K562 (cell line): ENCODE measurements around the gene NECAB3. TPM values are rescaled to one million over a fixed set of nuclear protein-coding genes. Genes with fewer than 3 reads are reported as not detected.
A peak's percentile ranks its signal among the peaks of the same experiment; 100 is the strongest.

Experiments
- ATAC-seq: fragments of 200-7000 bp; cut with Tn5 transposase; 3 replicates; pipeline ENCODE4 v1.9.1; 2020; ENCODE audit warnings: moderate library complexity
- BruUV-seq: library from RNA; stranded (reverse); fragments of 400-500 nt; replicated peaks from 2 replicates; lab custom pipeline; 2021; lab: Mats Ljungman, UMichigan
- CTCF ChIA-PET: fragments of 300-600 bp; formaldehyde crosslinking; extraction: SDS; loops from one replicate; lab custom pipeline; 2021; ENCODE audit warnings: low intra/inter-chr PET ratio; lab: Yijun Ruan, JAX
- POLR2A ChIA-PET: fragments of 300-600, 350-650 bp; sonication (Branson Sonifier 250); formaldehyde crosslinking; extraction: SDS; loops from one replicate; lab custom pipeline; 2021; ENCODE audit warnings: antibody characterized with exemption, inconsistent platforms; lab: Yijun Ruan, JAX
- DNase-seq, 4 experiments: peaks; one replicate each; pipeline versions ENCODE4 v3.0.0 to v3.0.0-alpha.2; 2011 to 2018; ENCODE audit warnings: low spot score in 3 of 4, mixed read lengths in 3 of 4; ENCODE audit errors: extremely low read depth in 1 of 4
- FAIRE-seq: peaks from 2 replicates; lab custom pipeline; 2011; peaks lifted over from hg19 to GRCh38; lab: Jason Lieb, UNC
- H2AFZ ChIP-seq: 2 replicates; pipeline ENCODE4 v1.6.0; 2011; ENCODE audit warnings: low read depth, low read length, control low read depth, inconsistent platforms
- H3K27ac ChIP-seq: fragments of 200-600 bp; 3 replicates; pipeline ENCODE4 v1.8.0; 2011; ENCODE audit warnings: low read depth, mild to moderate bottlenecking, control low read depth, inconsistent platforms, low read length, moderate library complexity, mixed read lengths; ENCODE audit errors: extremely low read depth
- H3K27me3 ChIP-seq, 2 experiments: fragments of 300-600 bp in 1 of 2; 2 replicates in 1 of 2; 3 replicates in 1 of 2; pipeline versions ENCODE4 v1.6.0 to v1.8.0; 2011; ENCODE audit warnings: inconsistent platforms in 2 of 2, low read length in 2 of 2, mild to moderate bottlenecking in 1 of 2, mixed read lengths in 1 of 2, moderate library complexity in 1 of 2; ENCODE audit not compliant: control insufficient read depth in 2 of 2, insufficient read depth in 2 of 2
- H3K36me3 ChIP-seq: fragments of 300-600 bp; 3 replicates; pipeline ENCODE4 v1.8.0; 2011; ENCODE audit warnings: mild to moderate bottlenecking, low read length, inconsistent platforms; ENCODE audit not compliant: control insufficient read depth, insufficient read depth
- H3K4me1 ChIP-seq, 2 experiments: fragments of 200-600 bp in 1 of 2; replicated peaks in 1 of 2; 2 replicates in 1 of 2; 3 replicates in 1 of 2; pipeline versions ENCODE4 v1.5.1 to v1.8.0; 2011; ENCODE audit warnings: inconsistent platforms in 2 of 2, low read length in 2 of 2, mild to moderate bottlenecking in 1 of 2, mixed read lengths in 1 of 2, moderate library complexity in 1 of 2; ENCODE audit not compliant: control insufficient read depth in 2 of 2, insufficient read depth in 2 of 2
- H3K4me2 ChIP-seq: 2 replicates; pipeline ENCODE4 v1.6.1; 2011; ENCODE audit warnings: low read length, control low read depth, inconsistent platforms, mixed read lengths; ENCODE audit not compliant: insufficient read depth
- H3K4me3 ChIP-seq: fragments of 200-600 bp; sonication (generic), shearing (Covaris generic); 2 replicates; pipeline ENCODE4 v1.5.1; 2016; ENCODE audit warnings: control low read depth, inconsistent platforms
- H3K79me2 ChIP-seq: fragments of 200-600 bp; 3 replicates; pipeline ENCODE4 v1.8.0; 2011; ENCODE audit warnings: low read length, inconsistent platforms; ENCODE audit not compliant: control insufficient read depth, insufficient read depth
- H3K9ac ChIP-seq, 2 experiments: 2 replicates each; pipeline versions ENCODE4 v1.6.0 to v1.6.1; 2011; ENCODE audit warnings: low read depth in 2 of 2, low read length in 2 of 2, control low read depth in 1 of 2, inconsistent platforms in 1 of 2, mild to moderate bottlenecking in 1 of 2, mixed read lengths in 1 of 2; ENCODE audit not compliant: insufficient read depth in 1 of 2
- H3K9me1 ChIP-seq: one replicate; pipeline ENCODE4 v1.6.0; 2011; ENCODE audit warnings: inconsistent platforms, mild to moderate bottlenecking, low read length, moderate library complexity; ENCODE audit not compliant: control insufficient read depth, insufficient read depth
- H3K9me3 ChIP-seq: replicated peaks from 2 replicates; pipeline ENCODE4 v1.5.1; 2011; ENCODE audit warnings: low read depth, low read length, inconsistent platforms; ENCODE audit not compliant: control insufficient read depth, insufficient read depth
- H4K20me1 ChIP-seq: replicated peaks from 2 replicates; pipeline ENCODE4 v1.6.1; 2011; ENCODE audit warnings: low read length, inconsistent platforms, mixed read lengths; ENCODE audit not compliant: control insufficient read depth, insufficient read depth
- BRF1 ChIP-seq: IDR thresholded peaks from 3 replicates; pipeline ENCODE4 v1.6.1; 2011; ENCODE audit warnings: borderline replicate concordance, mild to moderate bottlenecking; ENCODE audit not compliant: insufficient read length; ENCODE audit errors: extremely low read depth
- CEBPG ChIP-seq, 3 experiments: fragments of 200-800 bp in 1 of 3; sonication (Bioruptor generic) in 1 of 3; sonication (generic) in 1 of 3; formaldehyde crosslinking in 1 of 3; IDR thresholded peaks in 2 of 3; conservative IDR thresholded peaks in 1 of 3; 2 replicates each; pipeline versions ENCODE4 v1.6.1 to v1.8.0; 2016 to 2022; ENCODE audit warnings: missing compliant biosample characterization in 2 of 3, missing genetic modification characterization in 2 of 3, mild to moderate bottlenecking in 1 of 3, missing genetic modification reagents in 1 of 3
- FOXJ2 ChIP-seq: fragments of 200-800 bp; sonication (Bioruptor generic); IDR thresholded peaks from 2 replicates; pipeline ENCODE4 v1.6.1; 2016; ENCODE audit warnings: missing genetic modification characterization, missing compliant biosample characterization
- FOXK1 ChIP-seq: sonication (generic); formaldehyde crosslinking; IDR thresholded peaks from 2 replicates; pipeline ENCODE4 v1.8.0; 2022; ENCODE audit warnings: missing genetic modification reagents, mild to moderate bottlenecking, borderline replicate concordance
- FOXK2 ChIP-seq, 2 experiments: fragments of 450-650 bp; IDR thresholded peaks in 1 of 2; conservative IDR thresholded peaks in 1 of 2; 2 replicates each; pipeline ENCODE4 v1.6.1; 2016; ENCODE audit warnings: low read depth in 2 of 2, mild to moderate bottlenecking in 1 of 2
- GATAD2A ChIP-seq: fragments of 450-650 bp; IDR thresholded peaks from 2 replicates; pipeline ENCODE4 v1.6.1; 2017
- HDAC2 ChIP-seq: fragments of 450-650 bp; IDR thresholded peaks from 2 replicates; pipeline ENCODE4 v1.6.1; 2016; ENCODE audit warnings: mild to moderate bottlenecking
- KLF13 ChIP-seq: fragments of 450-650 bp; IDR thresholded peaks from 2 replicates; pipeline ENCODE4 v1.6.1; 2016; ENCODE audit warnings: missing genetic modification characterization, low read depth, mild to moderate bottlenecking, missing compliant biosample characterization, moderate library complexity, borderline replicate concordance
- MEF2D ChIP-seq: conservative IDR thresholded peaks from 2 replicates; pipeline ENCODE4 v1.6.1; 2016; ENCODE audit warnings: low read depth, missing genetic modification characterization, missing compliant biosample characterization
- NFIC ChIP-seq: fragments of 450-650 bp; IDR thresholded peaks from 2 replicates; pipeline ENCODE4 v1.6.1; 2017; ENCODE audit warnings: mild to moderate bottlenecking, inconsistent platforms
- RHOXF2B ChIP-seq: fragments of 250-450 bp; sonication (Bioruptor Pico); conservative IDR thresholded peaks from 2 replicates; pipeline ENCODE4 v1.5.1; 2021
- SMARCC2 ChIP-seq: fragments of 450-650 bp; IDR thresholded peaks from 2 replicates; pipeline ENCODE4 v1.6.1; 2017; ENCODE audit warnings: antibody characterized with exemption, moderate library complexity, mild to moderate bottlenecking, low read depth
- SREBF2 ChIP-seq: sonication (generic); formaldehyde crosslinking; IDR thresholded peaks from 2 replicates; pipeline ENCODE4 v1.4.0; 2020; ENCODE audit warnings: mild to moderate bottlenecking, missing genetic modification reagents
- TBL1XR1 ChIP-seq, 2 experiments: IDR thresholded peaks; 2 replicates each; pipeline ENCODE4 v1.6.1; 2012; ENCODE audit warnings: improper control_type of control experiment in 2 of 2, low read length in 2 of 2, mild to moderate bottlenecking in 1 of 2
- TRIM24 ChIP-seq, 2 experiments: fragments of 450-650 bp; IDR thresholded peaks; 2 replicates each; pipeline ENCODE4 v1.6.1; 2016
- ZMIZ1 ChIP-seq, 2 experiments: fragments of 150-350 bp in 1 of 2; IDR thresholded peaks; 2 replicates each; pipeline ENCODE4 v1.6.1; 2012 to 2016; ENCODE audit warnings: low read depth in 2 of 2, low read length in 2 of 2, mild to moderate bottlenecking in 1 of 2, moderate library complexity in 1 of 2
- ZNF586 ChIP-seq: fragments of 450-650 bp; formaldehyde crosslinking; conservative IDR thresholded peaks from 2 replicates; pipeline ENCODE4 v1.4.0; 2020; ENCODE audit warnings: mild to moderate bottlenecking, moderate library complexity
- WGBS: fragments of 100-300 bp; shearing (Covaris generic); methylation state at CpG from one replicate; pipeline ENCODE4 v1.1.6; 2016; ENCODE audit warnings: low coverage, mixed read lengths; ENCODE audit not compliant: insufficient coverage; ENCODE audit errors: missing lambda C conversion rate; 5-methylcytosine and 5-hydroxymethylcytosine counted together
- in situ Hi-C: fragments of 300-500 bp; cut with MboI; formaldehyde crosslinking; loops from 4 replicates; pipeline ENCODE4 v1.15.0; 2018; ENCODE audit warnings: inconsistent platforms, mixed read lengths
- intact Hi-C: fragments of 100-400 bp; cut with micrococcal nuclease; formaldehyde crosslinking; loops from 2 replicates; pipeline ENCODE4 v1.14.2; 2022
- polyA plus RNA-seq, 8 experiments: library from polyadenylated mRNA; depleted of rRNA in 4 of 8; stranded (reverse) in 5 of 8; unstranded in 3 of 8; fragments of >200 nt; fragmentation: Nextera tagmentation in 2 of 8; fragmentation: Illumina TruSeq in 1 of 8; extraction: Ambion mirVana in 2 of 8; extraction: Trizol in 1 of 8; gene quantifications; 2 replicates each; pipeline versions ENCODE4 v1.2.1 to v1.2.3, GENCODE V29; 2011 to 2014; ENCODE audit warnings: inconsistent platforms in 1 of 8, missing spikeins in 1 of 8
- total RNA-seq, 7 experiments: library from RNA; depleted of rRNA in 6 of 7; stranded (reverse); fragments of >200 nt in 6 of 7; fragmentation: Illumina TruSeq in 2 of 7; extraction: Trizol in 2 of 7; gene quantifications; 2 replicates each; pipeline versions ENCODE4 v1.2.1 to v1.2.3, GENCODE V29; 2011 to 2021; ENCODE audit warnings: low replicate concordance in 1 of 7
- TF ChIP-seq, protein P1 (sequence below): IDR thresholded peaks from 2 replicates; pipeline ENCODE4 v1.6.1; 2011; ENCODE audit not compliant: insufficient read length; ENCODE audit errors: extremely low read depth

The NECAB3 gene
- total and polyA plus RNA-seq, 9 of the 15 experiments (the other 6 are each of a cell fraction or from before 2014, with no cell fraction given) = 0.94 to 63.3 (median 31.5) TPM

DNA sequence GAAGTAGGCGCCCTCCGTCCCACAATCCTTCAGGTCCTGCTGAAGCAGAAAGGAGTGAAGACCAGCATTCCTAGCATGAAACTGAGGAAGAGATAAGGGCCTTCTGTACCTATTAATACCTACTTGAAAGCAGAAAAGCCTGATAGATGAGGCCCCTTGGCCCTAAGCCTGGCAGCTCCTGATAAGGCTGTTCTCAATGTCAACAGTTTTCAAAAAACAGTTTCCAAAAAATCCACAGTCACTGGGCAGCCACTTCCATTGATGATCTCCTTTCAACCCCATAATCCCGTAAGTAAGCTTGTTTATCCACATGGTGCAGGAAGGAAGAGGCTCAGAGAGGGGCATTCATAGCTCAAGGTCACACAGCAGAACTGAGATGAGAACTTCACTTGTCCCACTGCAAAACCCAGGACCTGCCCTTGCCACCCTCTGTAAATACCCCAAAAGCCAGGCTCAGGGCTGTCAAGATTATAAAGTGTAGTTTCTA, 14.8 kb upstream of the NECAB3 start:
- POLR2A ChIA-PET = interaction anchor here (1.1 to 1.3 kb wide), 2 partner anchors 17 to 71 kb away, joined by 3 read pairs; no protein-coding TSS in a partner anchor
- peak; percentile 85 for FAIRE-seq
- TF ChIP-seq SREBF2 (CRISPR knock-in tag) = no peak
- TF ChIP-seq GATAD2A = peak; percentile 86; the same call in 1 of the 2 replicates
- peak; percentile 95 for TF ChIP-seq HDAC2
- TF ChIP-seq BRF1 = no peak
- 0 out of 2 replicates have a peak, but pooled peaks have one; percentile 69 for TF ChIP-seq RHOXF2B
- TF ChIP-seq KLF13 = no peak
- TF ChIP-seq ZNF586 (CRISPR knock-in tag) = no peak
- peak; percentile 84 for TF ChIP-seq NFIC
- TF ChIP-seq FOXJ2 (tag) = 0 out of 2 replicates have a peak, but pooled peaks have one; percentile 50
- TF ChIP-seq MEF2D (tag) = peak; percentile 95
- no peak for TF ChIP-seq CEBPG (CRISPR knock-in tag; IDR thresholded peaks at IDR 0.05)
- TF ChIP-seq CEBPG (tag; conservative IDR thresholded peaks at IDR 0.05 in 1 of 2, IDR thresholded peaks at IDR 0.05 in 1 of 2) = no peak
- TF ChIP-seq SMARCC2 = peak; percentile 67; the same call in 1 of the 2 replicates
- 0 out of 4 replicates have a peak, but pooled peaks of 1 of the 2 experiments have one; percentile 38 for TF ChIP-seq TRIM24 (IDR thresholded peaks at IDR 0.05)
- peak; percentile 89 to 92 for TF ChIP-seq FOXK2 (conservative IDR thresholded peaks at IDR 0.05 in 1 of 2, IDR thresholded peaks at IDR 0.05 in 1 of 2; ENCODE audit: low read depth in 2 of 2)
- TF ChIP-seq ZMIZ1 (IDR thresholded peaks at IDR 0.05; ENCODE audit: low read depth in 2 of 2, low read length in 2 of 2) = peak in 1 of 2 experiments; percentile 78; a peak in 2 of 4 replicates
- TF ChIP-seq FOXK1 = 0 out of 2 replicates have a peak, but pooled peaks have one; percentile 73
- TF ChIP-seq, protein P1, sequence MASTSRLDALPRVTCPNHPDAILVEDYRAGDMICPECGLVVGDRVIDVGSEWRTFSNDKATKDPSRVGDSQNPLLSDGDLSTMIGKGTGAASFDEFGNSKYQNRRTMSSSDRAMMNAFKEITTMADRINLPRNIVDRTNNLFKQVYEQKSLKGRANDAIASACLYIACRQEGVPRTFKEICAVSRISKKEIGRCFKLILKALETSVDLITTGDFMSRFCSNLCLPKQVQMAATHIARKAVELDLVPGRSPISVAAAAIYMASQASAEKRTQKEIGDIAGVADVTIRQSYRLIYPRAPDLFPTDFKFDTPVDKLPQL = no peak
- peak; percentile 32 to 94; a peak in 2 of 4 replicates for TF ChIP-seq TBL1XR1 (IDR thresholded peaks at IDR 0.05; ENCODE audit: low read length in 2 of 2)

More for the DNA sequence above, 14.8 kb upstream of the NECAB3 start:
- Histone ChIP-seq H3K4me1 (peaks cover 40 to 53% of the 10 kb centered on the region in 2 experiments), H2AFZ (no peak overlapping the region), H3K27me3 (no peaks in the 10 kb centered on the region), H3K9me3 (no peaks in the 10 kb centered on the region), H4K20me1 (peaks cover 14% of the 10 kb centered on the region; the same call in 1 of the 2 replicates), H3K4me2 (peak overlapping the region; percentile 56; the same call in 1 of the 2 replicates), H3K9ac (no peak overlapping the region; a peak in 1 of 4 replicates), H3K79me2 (peaks cover 17% of the 10 kb centered on the region), H3K36me3 (peaks cover 4% of the 10 kb centered on the region; the same call in 1 of the 3 replicates), H3K27ac (peak overlapping the region; percentile 51), H3K9me1 (no peaks in the 10 kb centered on the region), H3K4me3 (no peak overlapping the region)
- in situ Hi-C loops (no loop called here), intact Hi-C loops (loop anchor here (5.0 kb wide), 2 partner anchors 43 to 123 kb away; partner anchors contain the start of genes CHMP4B and ZNF341)
- no TSS peak for BruUV-seq
- DNase-seq (peak; percentile 47 to 84 (median 58)), ATAC-seq (no peak)
- 12% methylated on average over 3 of the region's 3 CpGs for WGBS
- CTCF ChIA-PET = no interaction called here
